GM12873 (cell line): ENCODE results near the gene RND1.

Experiments
- TF ChIP-seq, protein P1 (sequence below): IDR thresholded peaks from 2 replicates; pipeline ENCODE4 v1.5.1; 2012; ENCODE audit warnings: low read depth, mild to moderate bottlenecking, moderate library complexity, low read length, control low read depth; ENCODE audit not compliant: insufficient read depth; ENCODE audit errors: missing control alignments

Gene RND1

DNA sequence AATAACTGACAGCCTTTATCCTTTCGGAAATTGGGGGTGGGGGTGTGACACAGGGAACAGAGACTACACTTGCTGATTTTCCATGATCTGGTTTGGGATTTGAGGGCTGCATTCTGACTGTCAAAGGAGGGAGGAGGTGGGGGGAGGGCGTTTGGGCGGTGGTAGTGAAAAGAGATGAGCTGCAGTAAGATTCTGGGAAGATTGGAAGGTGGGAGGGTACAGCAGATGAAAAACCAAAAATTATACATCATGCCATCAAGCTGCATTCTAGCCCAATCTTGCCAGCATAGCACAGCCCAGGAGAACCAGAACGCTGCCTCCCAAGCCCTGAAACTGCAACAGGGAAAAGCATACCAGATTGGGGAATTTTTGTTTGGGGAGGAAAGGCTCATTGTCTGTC lies 2.4 kb downstream of the RND1 start:
- TF ChIP-seq, protein P1, sequence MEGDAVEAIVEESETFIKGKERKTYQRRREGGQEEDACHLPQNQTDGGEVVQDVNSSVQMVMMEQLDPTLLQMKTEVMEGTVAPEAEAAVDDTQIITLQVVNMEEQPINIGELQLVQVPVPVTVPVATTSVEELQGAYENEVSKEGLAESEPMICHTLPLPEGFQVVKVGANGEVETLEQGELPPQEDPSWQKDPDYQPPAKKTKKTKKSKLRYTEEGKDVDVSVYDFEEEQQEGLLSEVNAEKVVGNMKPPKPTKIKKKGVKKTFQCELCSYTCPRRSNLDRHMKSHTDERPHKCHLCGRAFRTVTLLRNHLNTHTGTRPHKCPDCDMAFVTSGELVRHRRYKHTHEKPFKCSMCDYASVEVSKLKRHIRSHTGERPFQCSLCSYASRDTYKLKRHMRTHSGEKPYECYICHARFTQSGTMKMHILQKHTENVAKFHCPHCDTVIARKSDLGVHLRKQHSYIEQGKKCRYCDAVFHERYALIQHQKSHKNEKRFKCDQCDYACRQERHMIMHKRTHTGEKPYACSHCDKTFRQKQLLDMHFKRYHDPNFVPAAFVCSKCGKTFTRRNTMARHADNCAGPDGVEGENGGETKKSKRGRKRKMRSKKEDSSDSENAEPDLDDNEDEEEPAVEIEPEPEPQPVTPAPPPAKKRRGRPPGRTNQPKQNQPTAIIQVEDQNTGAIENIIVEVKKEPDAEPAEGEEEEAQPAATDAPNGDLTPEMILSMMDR: no peak

DNA sequence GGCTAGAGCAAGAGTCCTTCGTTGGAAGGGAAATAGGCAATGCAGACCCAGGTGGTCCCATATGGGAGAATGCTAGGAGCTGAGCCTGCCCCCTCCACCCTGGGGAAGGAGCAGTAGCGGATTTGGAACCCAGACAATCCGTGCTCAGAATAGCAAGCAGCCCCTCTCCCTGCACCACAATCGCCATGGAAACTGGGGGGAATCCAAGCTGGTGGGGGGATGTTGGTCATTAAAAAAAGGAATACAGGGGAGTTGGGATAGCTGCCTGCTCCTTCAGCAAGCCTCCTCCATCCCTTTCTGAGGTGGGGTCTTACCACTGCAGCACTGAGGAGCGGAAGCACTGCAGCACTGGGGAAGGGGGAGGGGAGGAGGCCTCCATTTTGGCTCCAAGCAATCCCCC lies 2.9 kb downstream of the RND1 start:
- TF ChIP-seq, protein P1: no peak

DNA sequence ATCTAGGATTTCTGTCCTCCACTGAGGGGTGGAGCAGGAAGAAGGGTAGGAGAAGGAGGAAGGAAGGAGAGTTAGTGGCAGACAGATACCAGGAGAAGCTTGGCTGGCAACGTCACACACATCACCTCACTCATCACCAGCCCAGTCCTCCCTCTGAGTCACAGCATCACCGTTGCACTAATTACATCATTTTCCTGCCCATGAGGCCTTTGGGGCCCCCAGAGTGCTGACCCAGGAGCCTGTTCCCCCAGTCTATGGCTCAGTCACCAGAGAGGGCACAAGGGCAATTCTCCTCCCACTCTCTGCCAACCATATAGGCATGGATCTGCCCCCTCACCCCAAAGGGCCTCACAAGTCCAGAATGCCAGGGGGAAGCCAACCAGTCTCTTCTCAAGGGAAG lies 4.6 kb downstream of the RND1 start:
- TF ChIP-seq, protein P1: no peak

DNA sequence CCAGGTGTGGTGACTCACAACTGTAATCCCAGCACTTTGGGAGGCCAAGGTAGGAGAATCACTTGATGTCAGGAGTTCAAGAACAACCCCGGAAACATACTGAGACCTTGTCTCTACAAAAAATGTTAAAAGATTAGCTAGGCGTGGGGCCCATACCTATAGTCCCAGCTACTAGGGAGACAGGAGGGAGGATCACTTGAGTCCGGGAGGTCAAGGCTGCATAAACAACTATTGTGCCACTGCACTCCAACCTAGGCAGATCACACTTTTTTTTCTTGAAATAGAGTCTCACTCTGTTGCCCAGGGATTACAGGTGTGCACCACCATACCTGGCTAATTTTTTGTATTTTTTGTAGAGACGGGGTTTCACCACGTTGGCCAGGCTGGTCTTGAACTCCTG lies 6.1 kb downstream of the RND1 start:
- TF ChIP-seq, protein P1: no peak

DNA sequence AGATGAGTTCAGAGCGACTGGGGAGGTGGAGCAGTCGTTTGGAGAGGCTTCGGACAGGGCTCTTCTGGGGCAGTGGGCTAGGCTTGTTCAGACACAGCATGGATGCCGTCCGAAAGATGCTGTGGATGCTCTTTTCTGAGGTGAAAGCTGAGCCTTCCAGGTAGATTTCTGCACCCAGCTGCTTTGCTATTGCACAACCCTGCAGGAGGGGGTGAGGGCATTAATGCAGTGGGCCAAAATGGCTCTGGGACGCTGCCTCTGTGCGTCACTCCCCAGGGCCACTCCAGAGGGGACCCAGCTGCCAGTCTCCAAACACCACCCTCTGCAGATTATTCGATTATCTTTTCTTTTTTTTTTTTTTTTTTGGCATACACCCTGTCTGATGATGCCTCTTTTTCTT lies 7.6 kb downstream of the RND1 start:
- TF ChIP-seq, protein P1: no peak

DNA sequence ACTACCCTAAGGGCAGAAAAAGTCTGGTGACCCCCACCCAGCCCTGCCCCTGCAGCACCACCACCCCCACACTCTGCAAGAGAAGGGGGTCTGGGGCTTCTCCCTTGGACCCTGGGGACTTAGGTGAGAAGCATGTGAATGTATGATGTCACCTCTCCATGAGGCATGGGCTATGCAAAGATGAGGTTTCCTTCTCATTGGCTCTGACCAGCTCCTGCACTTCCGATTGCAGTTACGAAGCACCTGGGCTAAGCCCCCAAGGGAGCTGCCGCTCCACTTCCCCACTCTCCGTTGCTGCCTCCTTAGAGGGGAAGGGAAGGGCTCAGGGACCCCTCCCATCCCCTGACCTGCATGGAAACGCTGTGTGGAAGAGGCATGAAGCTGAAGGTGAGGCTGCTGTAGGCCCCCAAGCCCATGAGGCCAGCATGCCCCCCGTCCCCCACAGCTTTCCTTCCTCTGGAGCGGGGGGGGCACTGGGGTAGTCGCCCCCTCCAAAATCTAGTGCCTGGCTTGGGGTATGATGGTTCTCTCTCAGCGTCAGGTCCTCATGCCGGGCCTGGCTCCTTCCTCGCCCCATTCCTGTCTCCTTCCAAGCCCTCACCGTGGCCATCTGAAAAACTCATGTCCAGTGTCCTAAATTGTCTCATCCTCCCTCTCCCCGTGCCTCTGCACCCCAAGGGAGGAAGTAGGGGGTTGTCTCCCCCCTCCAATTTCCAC lies 8.2 kb downstream of the RND1 start:
- TF ChIP-seq, protein P1: no peak

DNA sequence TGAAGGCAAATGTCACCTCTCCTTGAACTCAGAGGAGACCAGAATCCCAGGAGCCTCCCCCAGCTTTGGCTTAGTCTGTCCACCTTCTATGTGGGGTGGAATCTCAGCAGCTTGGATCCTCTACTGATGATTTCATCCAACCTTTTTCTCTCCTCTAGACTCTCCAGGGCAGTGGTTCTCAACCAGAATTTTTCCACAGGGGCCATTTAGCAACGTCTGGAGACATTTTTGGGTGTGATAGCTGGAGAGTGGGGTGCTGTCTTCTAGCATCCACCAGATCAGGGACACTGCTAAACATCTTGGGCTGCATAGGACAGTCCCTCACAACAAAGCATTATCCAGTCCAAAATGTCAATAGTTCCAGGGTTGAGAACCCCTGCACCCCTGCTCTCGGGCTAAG lies 9.3 kb downstream of the RND1 start:
- TF ChIP-seq, protein P1: no peak

DNA sequence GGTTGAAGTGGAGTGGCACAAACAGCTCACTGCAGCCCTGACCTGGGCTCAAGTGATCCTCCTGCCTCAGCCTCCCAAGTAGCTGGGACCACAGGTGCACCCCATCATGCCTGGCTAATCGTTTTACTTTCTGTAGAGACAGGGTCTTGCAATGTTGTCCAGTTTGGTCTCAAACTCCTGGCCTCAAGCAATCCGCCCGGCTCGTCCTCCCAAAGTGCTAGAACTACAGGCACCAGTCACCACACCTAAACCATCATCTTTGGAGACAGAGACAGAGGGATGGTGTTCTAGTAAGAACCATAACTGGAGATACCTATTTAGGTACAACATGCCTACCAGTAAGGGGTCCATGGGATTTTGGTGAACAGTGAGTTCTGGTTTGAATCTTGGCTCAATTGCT lies 11.2 kb downstream of the RND1 start:
- TF ChIP-seq, protein P1: no peak
